NCI-H2196 (cell line): Measurements from ENCODE around the gene COPS7A.
"Not testable (repeated sequence)": the region's sequence is repeated elsewhere in the genome, so short reads cannot be mapped to it uniquely, and the experiment has no call there.

Experiments
- DNase-seq: peaks from one replicate; lab custom pipeline; 2025; ENCODE audit not compliant: unreplicated experiment; lab: John Stamatoyannopoulos, UW

The COPS7A gene

DNA sequence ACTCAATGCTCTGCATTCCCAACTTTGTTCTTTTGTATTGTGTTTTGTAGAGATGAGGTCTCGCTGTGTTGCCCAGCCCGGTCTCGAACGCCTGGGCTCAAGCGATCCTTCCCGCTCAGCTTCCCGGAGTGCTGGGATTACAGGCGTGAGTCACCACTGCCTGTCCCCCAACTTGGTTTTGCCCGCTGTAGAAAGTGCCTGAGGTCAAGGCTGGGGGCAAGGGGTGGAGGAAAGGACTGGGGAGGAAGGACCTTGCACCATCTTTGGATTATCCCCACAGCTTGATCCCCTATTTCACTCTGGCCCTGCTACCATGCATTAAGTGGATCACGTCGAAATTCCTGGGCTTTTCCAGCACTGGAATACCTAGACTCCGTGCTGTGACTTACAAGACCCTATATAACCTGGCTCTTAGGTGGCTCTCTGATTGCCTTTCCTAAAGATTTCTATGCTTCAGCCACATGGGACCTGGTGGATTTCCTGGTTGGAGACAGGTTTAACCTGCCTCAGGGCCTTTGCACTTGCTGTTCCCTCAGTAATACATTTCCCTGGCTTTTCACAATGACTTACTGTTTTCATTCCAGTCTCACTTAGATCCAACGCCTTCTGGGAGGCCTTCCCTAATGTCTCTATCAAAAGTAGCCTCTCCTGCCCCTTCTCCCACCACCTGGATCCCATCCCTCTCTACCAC is 22.6 kb upstream of the COPS7A start:
- DNase-seq: no peak

DNA sequence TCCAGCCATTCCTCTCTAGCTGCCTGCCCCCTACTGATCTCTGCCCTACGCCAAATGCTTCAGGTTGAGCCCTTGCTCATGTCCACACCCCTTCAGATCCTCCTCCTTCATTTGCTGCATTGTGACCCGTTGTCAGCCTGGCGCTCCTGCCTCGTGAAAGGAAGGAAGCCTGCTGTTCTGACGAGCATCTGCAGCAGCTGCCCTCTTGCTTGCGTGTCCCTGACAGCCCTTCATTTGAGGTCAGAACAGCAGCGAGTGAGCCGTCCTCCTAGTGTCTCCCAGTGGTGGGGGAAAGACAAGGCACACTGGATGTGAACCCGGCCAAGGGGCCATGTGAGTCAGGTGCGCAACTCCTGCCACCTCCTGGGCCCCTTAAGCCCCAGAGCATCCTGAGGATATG is 20.2 kb upstream of the COPS7A start:
- no peak for DNase-seq

DNA sequence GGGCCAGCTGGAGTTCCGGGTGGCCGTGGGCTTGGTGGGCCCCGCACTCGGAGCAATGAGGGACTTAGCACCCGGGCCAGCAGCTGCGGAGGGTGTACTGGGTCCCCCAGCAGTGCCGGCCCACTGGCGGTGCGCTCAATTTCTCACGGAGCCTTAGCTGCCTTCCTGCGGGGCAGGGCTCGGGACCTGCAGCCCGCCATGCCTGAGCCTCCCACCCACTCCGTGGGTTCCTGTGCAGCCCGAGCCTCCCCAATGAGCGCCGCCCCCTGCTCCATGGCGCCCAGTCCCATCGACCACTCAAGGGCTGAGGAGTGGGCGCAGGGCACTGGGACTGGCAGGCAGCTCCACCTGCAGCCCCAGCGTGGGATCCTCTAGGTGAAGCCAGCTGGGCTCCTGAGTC is 15.5 kb upstream of the COPS7A start:
- not testable (repeated sequence) for DNase-seq

DNA sequence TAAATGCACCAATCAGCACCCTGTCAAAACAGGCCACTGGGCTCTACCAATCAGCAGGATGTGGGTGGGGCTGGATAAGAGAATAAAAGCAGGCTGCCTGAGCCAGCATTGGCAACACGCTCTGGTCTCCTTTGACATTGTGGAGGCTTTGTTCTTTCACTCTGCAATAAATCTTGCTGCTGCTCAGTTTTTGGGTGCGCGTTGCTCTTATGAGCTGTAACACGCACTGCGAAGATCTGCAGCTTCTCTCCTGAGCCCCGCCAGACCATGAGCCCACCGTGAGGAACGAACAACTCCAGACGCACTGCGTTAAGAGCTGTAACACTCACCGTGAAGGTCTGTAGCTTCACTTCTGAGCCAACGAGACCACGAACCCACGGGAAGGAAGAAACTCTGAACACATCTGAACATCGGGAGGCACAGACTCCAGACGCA is 14.9 kb upstream of the COPS7A start:
- no peak for DNase-seq

DNA sequence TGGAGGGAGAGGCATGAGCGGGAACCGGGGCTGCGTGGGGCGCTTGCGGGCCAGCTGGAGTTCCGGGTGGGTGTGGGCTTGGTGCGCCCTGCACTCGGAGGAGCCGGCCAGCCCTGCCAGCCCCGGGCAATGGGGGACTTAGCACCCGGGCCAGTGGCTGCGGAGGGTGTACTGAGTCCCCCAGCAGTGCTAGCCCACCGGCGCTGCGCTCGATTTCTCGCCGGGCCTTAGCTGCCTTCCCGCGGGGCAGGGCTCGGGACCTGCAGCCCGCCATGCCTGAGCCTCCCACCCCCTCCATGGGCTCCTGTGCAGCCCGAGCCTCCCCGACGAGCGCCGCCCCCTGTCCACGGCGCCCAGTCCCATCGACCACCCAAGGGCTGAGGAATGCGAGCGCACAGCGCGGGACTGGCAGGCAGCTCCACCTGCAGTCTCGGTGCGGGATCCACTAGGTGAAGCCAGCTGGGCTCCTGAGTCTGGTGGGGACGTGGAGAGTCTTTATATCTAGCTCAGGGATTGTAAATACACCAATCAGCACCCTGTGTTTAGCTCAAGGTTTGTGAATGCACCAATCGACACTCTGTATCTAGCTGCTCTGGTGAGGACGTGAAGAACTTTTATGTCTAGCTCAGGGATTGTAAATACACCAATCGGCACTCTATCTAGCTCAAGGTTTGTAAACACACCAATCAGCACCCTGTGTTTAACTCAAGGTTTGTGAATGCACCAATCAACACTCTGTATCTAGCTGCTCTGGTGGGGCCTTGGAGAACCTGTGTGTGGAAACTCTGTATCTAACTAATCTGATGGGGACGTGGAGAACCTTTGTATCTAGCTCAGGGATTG is 7.6 kb upstream of the COPS7A start:
- not testable (repeated sequence) for DNase-seq

DNA sequence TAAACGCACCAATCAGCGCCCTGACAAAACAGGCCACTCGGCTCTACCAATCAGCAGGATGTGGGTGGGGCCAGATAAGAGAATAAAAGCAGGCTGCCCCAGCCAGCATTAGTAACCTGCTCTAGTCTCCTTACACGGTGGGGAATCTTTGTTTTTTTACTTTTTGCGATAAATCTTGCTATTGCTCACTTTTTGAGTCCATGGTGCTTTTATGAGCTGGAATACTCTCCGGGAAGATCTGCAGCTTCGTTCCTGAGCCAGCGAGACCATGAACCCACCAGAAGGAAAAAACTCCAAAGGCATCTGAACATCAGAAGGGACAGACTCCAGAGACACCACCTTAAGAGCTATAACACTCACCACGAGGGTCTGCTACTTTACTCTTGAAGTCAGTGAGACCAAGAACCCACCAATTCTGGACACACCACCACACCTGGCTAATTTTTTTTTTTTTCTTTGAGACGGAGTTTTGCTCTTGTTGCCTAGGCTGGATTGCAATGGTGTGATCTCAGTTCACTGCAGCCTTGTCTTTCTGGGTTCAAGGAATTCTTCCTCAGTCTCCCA is 6.9 kb upstream of the COPS7A start:
- DNase-seq: no peak

DNA sequence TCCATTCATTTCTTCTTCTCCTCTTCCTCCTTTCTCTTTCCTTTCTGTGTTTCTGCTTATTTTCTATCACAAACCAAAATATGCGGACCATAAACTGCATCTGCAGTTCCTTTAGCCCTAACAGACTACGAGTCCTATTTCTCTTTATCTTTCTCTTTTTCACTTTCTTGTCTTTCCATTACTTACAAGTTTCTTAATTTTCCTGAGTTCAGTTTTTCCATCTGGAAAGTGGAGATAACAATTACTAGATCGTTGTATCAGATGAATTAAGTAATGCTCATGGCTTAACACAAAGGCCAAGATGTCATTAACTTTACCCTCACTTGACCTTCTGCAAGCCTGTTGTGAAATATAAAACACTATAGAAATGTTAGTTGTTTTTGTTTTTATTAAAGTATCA is 983 bp upstream of the COPS7A start:
- no peak for DNase-seq

DNA sequence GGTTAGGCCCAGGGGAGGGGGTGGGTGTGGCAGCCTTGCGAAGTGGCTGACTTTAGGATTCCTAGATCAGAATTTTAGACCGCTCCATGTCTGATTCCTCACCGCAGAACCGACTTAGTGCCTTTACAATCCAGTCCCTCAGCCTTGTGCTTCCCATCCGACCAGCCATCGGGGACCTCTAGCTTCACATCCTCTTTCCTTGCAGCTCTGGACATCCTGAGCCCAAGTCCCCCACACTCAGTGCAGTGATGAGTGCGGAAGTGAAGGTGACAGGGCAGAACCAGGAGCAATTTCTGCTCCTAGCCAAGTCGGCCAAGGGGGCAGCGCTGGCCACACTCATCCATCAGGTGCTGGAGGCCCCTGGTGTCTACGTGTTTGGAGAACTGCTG is 557 bp downstream of the COPS7A start:
- no peak for DNase-seq

DNA sequence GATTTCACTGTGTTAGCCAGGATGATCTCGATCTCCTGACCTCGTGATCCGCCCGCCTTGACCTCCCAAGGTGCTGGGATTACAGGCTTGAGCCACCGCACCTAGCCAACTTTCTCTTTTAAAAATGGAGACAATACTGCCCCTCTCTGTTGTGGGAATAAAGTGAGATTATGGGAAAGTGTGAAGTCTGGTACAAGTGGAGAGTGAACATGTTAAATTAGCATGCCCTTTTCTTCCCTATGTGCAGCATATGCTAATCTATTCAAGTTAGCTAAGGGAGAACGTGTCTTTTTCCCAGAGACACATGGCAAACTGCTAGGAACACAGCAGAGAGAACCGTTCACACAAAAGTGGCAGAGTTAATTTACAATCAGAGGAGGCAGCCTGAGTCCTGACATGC is 1.5 kb downstream of the COPS7A start:
- DNase-seq: no peak

DNA sequence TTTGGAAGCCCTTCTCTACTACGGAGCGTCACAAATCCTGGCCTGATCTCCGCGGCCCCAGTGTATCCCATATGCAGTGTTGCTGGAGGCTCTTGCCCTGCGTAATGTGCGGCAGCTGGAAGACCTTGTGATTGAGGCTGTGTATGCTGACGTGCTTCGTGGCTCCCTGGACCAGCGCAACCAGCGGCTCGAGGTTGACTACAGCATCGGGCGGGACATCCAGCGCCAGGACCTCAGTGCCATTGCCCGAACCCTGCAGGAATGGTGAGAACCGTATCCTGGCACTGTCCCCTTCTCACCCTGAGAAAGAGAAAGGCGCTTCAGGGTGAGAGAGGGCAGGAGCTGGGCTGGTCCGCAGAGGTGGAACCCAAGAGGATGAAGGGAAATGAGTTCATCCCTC is 5.3 kb downstream of the COPS7A start:
- DNase-seq: no peak

DNA sequence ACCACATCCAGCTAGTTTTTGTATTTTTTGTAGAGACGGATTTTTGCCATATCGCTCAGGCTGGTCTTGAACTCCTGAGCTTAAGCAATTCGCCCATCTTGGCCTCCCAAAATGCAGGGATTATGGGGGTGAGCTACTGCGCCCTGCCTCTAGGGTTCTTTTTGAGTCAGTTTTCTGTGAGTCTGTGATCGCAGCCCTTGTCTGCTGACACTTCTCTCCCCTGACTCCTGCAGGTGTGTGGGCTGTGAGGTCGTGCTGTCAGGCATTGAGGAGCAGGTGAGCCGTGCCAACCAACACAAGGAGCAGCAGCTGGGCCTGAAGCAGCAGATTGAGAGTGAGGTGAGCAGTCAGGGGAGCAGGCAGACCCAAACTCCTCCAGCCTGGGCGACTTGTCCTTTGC is 6.3 kb downstream of the COPS7A start:
- no peak for DNase-seq

DNA sequence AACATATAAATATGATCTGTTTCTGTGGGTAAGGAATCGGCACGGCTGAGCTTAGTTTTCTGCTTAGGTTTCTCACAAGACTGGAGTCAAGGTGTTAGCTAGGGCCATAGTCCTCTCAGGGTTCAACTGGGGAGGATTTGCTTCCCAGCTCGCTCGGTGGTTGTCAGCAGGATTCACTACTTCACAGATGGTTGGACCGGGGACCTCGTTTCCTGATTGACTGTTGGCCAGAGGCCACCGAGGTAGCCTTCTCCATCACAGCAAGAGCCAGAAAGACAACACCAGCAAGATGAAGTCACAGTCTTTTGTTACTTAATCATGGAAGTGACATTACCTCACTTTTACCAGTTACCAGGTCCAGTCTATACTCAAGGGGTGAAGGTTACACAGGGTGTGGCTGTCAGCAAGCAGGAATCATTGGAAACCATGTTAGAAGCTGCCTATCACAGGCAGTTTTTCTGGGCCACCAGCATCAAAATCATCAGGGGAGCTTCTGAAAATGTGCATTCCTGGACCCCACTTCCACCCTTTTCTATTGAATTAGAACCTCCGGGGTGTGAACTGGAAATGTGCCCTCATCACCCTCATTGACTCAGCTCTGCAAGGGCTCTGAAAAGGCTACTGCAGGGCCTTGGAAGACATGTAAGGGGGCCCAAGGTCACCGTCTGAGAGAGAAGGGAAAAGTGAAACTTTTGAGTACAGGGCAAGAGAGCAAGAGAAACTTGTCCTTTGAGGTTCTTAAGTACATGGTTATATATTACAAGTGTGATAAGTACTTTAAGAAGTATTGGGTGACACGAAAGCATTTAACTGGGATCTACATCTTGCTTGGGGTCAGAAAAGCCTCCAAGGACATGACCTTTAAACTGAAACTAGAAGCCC is 10.9 kb downstream of the COPS7A start:
- DNase-seq: no peak

DNA sequence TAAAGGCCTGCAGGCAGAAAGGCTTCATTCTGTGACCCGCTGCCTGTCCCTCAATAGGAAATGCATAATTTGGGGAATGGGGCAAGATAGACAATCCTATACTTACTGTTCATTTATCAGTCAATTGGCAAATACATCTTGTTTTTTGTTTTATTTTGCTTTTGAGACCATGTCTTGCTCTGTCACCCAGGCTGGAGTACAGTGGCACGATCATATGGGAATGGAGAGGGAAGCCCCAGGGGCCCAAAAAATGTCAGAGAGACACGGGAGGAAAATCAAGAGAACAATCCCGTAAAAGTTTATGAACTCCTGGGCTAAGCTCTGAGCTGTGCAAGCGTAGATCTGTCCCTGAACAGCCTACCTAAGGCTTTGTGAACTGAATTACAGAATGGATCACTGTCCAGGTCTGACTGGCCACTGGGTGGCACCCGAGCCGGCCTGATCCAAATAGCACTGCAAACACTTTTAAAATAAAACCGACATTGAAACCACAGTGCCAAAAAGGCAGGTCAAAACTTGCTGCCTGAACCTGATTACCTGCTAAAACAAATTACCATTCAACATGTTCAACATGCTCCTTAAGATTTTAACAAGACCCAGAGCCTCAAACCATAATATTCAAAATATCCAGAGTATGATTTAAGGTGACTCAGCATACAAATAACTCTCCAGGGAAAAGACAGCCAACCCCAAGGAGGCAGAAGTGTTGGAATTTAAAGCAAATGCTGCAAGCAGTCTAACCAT is 11.8 kb downstream of the COPS7A start:
- DNase-seq: peak; percentile 56

DNA sequence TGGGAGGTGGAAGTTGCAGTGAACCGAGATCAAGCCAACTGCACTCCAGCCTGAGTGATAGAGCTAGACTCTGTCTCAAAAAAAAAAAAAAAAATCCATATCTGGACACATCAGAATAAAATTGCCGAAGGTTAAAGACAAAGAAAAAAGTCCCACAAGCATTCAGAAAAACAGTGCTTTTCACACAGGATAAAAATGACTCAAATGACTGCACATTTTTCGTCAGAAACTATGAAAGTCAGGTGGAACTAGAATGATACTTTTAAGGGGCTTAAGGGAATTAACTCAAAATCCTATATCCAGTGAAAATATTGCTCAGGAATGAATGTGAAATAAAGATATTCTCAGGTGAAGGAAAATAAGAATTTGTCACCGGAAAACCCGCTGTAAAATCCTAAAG is 12.9 kb downstream of the COPS7A start:
- no peak for DNase-seq

DNA sequence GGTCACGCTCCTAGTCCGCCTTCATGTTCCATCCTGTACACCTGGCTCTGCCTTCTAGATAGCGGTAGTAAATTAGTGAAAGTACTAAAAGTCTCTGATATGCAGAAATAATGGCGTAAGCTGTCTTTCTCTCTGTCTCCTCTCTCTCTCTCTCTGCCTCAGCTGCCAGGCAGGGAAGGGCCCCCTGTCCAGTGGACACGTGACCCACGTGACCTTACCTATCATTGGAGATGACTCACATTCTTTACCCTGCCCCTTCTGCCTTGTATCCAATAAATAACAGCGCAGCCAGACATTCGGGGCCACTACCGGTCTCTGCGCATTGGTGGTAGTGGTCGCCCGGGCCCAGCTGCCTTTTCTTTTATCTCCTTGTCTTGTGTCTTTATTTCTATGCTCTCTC is 18.2 kb downstream of the COPS7A start:
- not testable (repeated sequence) for DNase-seq

DNA sequence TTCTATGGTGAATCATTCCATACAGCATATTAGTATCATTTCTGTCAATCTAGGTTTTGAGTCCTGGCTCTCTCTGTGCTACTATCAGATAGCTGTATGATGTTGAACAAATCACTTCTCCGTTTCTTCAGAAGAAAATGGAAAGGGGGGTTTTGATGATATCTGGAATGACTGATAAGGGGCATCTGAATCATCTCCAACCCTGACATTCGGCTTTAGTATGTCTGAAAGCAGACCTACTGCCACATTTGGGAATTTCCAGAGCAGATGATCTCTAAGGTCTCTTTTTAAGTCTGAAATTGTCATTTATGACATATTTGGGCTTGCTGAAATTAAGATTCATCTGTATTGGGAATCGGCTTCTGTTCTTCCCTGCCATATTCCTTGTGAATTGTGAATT is 19.0 kb downstream of the COPS7A start:
- no peak for DNase-seq

DNA sequence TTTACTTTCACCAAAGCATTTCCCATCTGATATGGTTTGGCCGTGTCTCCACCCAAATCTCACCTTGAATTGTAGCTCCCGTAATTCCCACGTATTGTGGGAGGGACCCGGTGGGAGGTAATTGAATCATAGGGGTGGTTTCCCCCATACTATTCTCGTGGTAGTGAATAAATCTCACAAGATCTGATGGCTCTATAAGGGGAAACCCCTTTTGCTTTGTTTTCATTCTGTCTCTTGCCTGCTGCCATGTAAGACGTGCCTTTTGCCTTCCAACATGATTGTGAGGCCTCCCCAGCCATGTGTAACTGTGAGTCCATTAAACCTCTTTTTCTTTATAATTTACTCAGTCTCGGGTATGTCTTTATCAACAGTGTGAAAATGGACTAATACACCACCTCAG is 19.5 kb downstream of the COPS7A start:
- not testable (repeated sequence) for DNase-seq

DNA sequence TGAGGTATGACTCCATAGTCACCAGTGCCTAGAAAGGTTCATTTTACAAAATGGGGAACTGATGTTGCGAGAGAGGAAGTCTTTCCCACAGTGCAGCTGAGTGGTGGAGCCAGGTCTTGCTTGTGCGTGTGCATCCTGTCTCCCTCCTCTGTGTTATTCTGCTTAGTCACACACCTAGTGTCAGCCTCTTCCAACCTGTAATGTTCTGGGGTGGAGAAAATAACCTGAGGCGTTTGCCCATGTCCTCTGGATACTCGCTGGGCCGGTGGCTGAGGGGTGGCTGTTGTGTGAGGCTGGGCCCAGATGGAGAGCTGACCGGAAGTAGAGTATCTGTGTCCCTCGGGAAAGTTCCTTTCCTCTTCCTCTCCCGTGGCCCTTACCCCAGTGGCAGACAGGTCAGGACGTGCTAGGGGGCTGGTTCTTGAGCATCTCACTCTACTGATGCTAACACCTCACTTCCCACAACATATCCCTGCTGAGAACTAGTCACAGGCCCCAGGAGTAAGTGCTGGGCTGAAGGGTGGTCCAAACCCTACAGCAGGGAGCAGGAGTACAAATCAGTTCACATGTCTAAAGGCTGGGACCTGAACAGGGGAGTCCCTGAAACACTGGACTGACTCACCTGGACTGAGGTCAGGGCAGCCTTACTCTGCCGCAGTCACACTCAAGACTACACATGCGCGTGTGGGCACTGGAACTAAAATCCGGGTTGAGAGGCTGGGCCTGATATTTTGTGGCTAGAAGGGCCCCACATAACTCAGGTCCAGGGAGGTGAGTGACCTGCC is 22.1 kb downstream of the COPS7A start:
- DNase-seq: no peak

DNA sequence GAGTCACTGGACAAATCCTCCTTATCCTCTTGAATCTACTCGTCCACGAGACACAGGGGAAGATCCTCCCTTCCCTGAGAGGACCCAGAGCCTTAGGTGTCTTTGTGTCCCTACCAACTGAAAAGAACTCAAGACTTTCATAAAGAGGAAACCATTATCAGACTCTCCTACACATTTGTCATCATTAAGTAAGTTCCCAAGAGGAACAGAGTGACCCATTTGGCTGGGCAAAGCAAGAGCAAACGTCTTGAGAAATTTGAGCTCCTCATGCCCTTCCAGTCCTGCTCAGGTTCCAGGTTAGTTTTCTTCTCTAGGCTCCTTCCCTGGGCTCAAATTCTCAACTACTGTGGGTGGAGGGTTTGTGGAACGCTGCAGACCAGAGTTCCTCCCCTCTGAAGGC is 23.4 kb downstream of the COPS7A start:
- no peak for DNase-seq

DNA sequence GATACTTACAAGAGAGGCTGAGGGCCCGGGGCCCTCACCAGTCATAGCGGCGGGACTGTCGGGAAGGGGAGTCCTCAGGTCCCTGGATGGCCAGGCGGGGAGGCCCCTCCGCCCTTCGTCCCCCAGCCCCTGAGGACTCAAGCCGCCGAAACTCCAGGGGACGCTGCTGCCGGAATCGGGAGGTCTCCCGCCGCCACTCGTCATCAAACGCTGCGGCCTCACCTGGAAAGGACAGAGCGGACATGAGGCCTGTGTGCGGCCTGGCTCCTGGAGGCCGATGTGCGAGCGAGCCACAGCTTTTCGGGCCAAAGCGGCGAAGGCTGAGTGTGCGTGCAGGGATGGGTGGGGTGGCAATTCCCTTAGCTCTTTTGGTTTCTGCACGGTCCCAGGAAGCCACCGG is 24.9 kb downstream of the COPS7A start:
- DNase-seq: no peak
